ENCODE results near the gene MAPK8IP3.

MAPK8IP3 gene

GRCh38 chr16:1670371-1670770, 35.6 kb upstream of the MAPK8IP3 start:
- no peak overlapping the region for H2AFZ ChIP-seq (ENCODE audit: low read length)
- no peaks in the 10 kb centered on the region for H3K9me3 ChIP-seq (ENCODE audit: insufficient read depth, low read depth, low read length)
- H3K4me1 ChIP-seq (ENCODE audit: insufficient read depth, low read length, poor library complexity, severe bottlenecking), result no peaks in the 10 kb centered on the region
- H3K4me3 ChIP-seq (ENCODE audit: low read length, poor library complexity, severe bottlenecking), result no peak overlapping the region
- H3K4me2 ChIP-seq (ENCODE audit: low read depth, low read length, poor library complexity, severe bottlenecking), result no peak overlapping the region
- no peaks in the 10 kb centered on the region for H3K9me2 ChIP-seq (replicated peaks; ENCODE audit: low read depth, low read length)
- no peaks in the 10 kb centered on the region for H4K20me1 ChIP-seq (ENCODE audit: insufficient read depth, low read length, poor library complexity, severe bottlenecking)
- TF ChIP-seq EZH2phosphoT487 (IDR thresholded peaks at IDR 0.05; ENCODE audit: borderline replicate concordance), result no peak
- TF ChIP-seq, protein P1, sequence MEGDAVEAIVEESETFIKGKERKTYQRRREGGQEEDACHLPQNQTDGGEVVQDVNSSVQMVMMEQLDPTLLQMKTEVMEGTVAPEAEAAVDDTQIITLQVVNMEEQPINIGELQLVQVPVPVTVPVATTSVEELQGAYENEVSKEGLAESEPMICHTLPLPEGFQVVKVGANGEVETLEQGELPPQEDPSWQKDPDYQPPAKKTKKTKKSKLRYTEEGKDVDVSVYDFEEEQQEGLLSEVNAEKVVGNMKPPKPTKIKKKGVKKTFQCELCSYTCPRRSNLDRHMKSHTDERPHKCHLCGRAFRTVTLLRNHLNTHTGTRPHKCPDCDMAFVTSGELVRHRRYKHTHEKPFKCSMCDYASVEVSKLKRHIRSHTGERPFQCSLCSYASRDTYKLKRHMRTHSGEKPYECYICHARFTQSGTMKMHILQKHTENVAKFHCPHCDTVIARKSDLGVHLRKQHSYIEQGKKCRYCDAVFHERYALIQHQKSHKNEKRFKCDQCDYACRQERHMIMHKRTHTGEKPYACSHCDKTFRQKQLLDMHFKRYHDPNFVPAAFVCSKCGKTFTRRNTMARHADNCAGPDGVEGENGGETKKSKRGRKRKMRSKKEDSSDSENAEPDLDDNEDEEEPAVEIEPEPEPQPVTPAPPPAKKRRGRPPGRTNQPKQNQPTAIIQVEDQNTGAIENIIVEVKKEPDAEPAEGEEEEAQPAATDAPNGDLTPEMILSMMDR (conservative IDR thresholded peaks at IDR 0.05; ENCODE audit: low read length), result no peak
- H3K27me3 ChIP-seq (ENCODE audit: insufficient read depth, low read length, poor library complexity, severe bottlenecking), result no peaks in the 10 kb centered on the region
- no peak overlapping the region for H3K9ac ChIP-seq (ENCODE audit: low read depth, low read length, poor library complexity, severe bottlenecking)
- no peaks in the 10 kb centered on the region for H3K79me2 ChIP-seq (ENCODE audit: insufficient read depth, low read length)
- H3K36me3 ChIP-seq (ENCODE audit: insufficient read depth, low read length), result peaks cover 38% of the 10 kb centered on the region; the same call in 1 of the 2 replicates
- H3F3A ChIP-seq (ENCODE audit: low read depth), result no peaks in the 10 kb centered on the region

DNA sequence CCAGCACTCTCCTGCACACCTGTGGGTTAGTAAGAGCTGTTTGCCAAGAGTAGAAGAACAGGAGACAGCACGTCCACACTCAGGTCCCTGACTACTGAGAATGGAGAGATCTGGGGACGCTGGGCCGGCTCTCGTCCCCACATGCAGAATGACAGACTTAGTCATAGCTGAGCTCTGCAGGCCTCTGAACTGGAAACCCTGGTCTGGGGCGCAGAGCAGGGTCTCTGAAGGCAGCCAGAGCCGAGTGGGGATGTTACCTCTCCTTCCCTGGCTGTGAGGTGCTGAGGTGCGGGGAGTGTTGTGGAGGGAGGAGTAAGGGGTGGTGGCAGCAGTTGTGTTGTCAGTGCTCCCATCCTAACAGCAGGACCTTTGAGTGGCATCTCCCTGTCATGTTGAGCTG, 35.1 kb upstream of the MAPK8IP3 start:
- Histone ChIP-seq H3K9me3 (ENCODE audit: insufficient read depth, low read depth, low read length) (no peaks in the 10 kb centered on the region), H3K4me2 (ENCODE audit: low read depth, low read length, poor library complexity, severe bottlenecking) (no peak overlapping the region), H3K27me3 (ENCODE audit: insufficient read depth, low read length, poor library complexity, severe bottlenecking) (no peaks in the 10 kb centered on the region), H3K4me3 (ENCODE audit: low read length, poor library complexity, severe bottlenecking) (no peak overlapping the region), H3K79me2 (ENCODE audit: insufficient read depth, low read length) (no peaks in the 10 kb centered on the region), H3F3A (ENCODE audit: low read depth) (no peaks in the 10 kb centered on the region), H3K36me3 (ENCODE audit: insufficient read depth, low read length) (peaks cover 33% of the 10 kb centered on the region; the same call in 1 of the 2 replicates), H3K9me2 (replicated peaks; ENCODE audit: low read depth, low read length) (no peaks in the 10 kb centered on the region), H2AFZ (ENCODE audit: low read length) (no peak overlapping the region), H3K4me1 (ENCODE audit: insufficient read depth, low read length, poor library complexity, severe bottlenecking) (no peaks in the 10 kb centered on the region), H3K9ac (ENCODE audit: low read depth, low read length, poor library complexity, severe bottlenecking) (no peak overlapping the region), H4K20me1 (ENCODE audit: insufficient read depth, low read length, poor library complexity, severe bottlenecking) (no peaks in the 10 kb centered on the region)
- TF ChIP-seq, protein P1 (conservative IDR thresholded peaks at IDR 0.05; ENCODE audit: low read length), result no peak
- TF ChIP-seq EZH2phosphoT487 (IDR thresholded peaks at IDR 0.05; ENCODE audit: borderline replicate concordance), result no peak

- no peak overlapping the region for H2AFZ ChIP-seq (ENCODE audit: low read length)
- no peaks in the 10 kb centered on the region for H3K4me1 ChIP-seq (ENCODE audit: insufficient read depth, low read length, poor library complexity, severe bottlenecking)
- H3K79me2 ChIP-seq (ENCODE audit: insufficient read depth, low read length), result peaks cover 3% of the 10 kb centered on the region
- H3K4me2 ChIP-seq (ENCODE audit: low read depth, low read length, poor library complexity, severe bottlenecking), result no peak overlapping the region
- no peaks in the 10 kb centered on the region for H3K9me3 ChIP-seq (ENCODE audit: insufficient read depth, low read depth, low read length)
- peaks cover 22% of the 10 kb centered on the region; the same call in 1 of the 2 replicates for H3K36me3 ChIP-seq (ENCODE audit: insufficient read depth, low read length)
- no peaks in the 10 kb centered on the region for H3K9me2 ChIP-seq (replicated peaks; ENCODE audit: low read depth, low read length)
- TF ChIP-seq, protein P1 (conservative IDR thresholded peaks at IDR 0.05; ENCODE audit: low read length), result no peak
- no peak for TF ChIP-seq EZH2phosphoT487 (IDR thresholded peaks at IDR 0.05; ENCODE audit: borderline replicate concordance)
- H3K9ac ChIP-seq (ENCODE audit: low read depth, low read length, poor library complexity, severe bottlenecking), result no peak overlapping the region
- no peak overlapping the region for H3K4me3 ChIP-seq (ENCODE audit: low read length, poor library complexity, severe bottlenecking)
- H3K27me3 ChIP-seq (ENCODE audit: insufficient read depth, low read length, poor library complexity, severe bottlenecking), result no peaks in the 10 kb centered on the region
- H4K20me1 ChIP-seq (ENCODE audit: insufficient read depth, low read length, poor library complexity, severe bottlenecking), result no peaks in the 10 kb centered on the region
- no peaks in the 10 kb centered on the region for H3F3A ChIP-seq (ENCODE audit: low read depth)
Observed at GRCh38 chr16:1673424-1674151, 32.4 kb upstream of the MAPK8IP3 start.

All from Loucy (cell line).